ENCODE results near the gene NCEH1. TPM values are rescaled to one million over a fixed set of nuclear protein-coding genes. Genes with fewer than 3 reads are reported as not detected.
"Not testable (repeated sequence)": the region's sequence is repeated elsewhere in the genome, so short reads cannot be mapped to it uniquely, and the experiment has no call there.

Gene NCEH1, protein sequence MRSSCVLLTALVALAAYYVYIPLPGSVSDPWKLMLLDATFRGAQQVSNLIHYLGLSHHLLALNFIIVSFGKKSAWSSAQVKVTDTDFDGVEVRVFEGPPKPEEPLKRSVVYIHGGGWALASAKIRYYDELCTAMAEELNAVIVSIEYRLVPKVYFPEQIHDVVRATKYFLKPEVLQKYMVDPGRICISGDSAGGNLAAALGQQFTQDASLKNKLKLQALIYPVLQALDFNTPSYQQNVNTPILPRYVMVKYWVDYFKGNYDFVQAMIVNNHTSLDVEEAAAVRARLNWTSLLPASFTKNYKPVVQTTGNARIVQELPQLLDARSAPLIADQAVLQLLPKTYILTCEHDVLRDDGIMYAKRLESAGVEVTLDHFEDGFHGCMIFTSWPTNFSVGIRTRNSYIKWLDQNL
- total RNA-seq = 1 to 10 TPM; 4.5 to 5.9 (median 4.6) TPM

DNA sequence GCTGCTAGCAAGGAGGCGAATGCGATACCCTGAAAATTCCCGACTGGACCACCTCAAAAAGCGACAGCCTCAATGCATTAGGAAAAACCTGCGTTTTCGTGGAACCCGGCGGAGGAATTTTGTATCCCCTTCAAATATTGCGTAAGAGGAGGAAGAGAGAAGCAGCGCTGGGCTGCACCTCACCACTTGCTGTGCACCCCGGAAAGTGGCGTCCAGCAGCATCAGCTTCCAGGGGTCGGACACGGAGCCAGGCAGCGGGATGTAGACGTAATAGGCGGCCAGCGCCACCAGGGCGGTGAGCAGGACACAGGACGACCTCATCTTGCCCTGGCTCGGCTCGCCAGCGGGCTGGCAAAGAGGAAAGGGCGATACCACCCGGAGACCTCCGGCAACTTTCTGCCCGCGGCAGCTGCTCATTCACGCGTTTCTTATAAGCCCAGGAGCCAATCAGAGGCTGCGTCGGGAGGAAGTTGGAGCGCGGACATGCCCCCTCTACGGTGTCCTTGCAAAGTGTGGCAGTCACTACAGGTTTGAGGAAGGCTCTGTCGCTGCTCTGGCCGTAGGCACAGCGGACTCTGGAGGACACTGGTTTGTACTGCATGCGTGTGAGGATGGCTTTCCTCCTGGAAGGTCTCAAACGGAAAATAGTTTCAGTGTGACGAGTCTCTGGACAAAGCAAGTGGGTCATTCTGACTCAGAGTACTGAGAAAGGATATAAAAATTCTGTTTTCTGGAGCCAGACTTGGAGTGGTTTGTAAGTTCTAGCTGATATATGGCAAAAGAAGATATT, at the start of gene NCEH1:
TSS of gene NCEH1 (minus strand) at position 404 of the 790 bp plus-strand sequence. CDS start at position 321, 83 bp downstream.
- peak within 1 kb of the TSS; percentile 94 for H3K4me3 Mint-ChIP-seq
- no peaks in the 10 kb centered on the region for H3K27me3 Mint-ChIP-seq (ENCODE audit: low read depth)
- peak; percentile 98 to 99 for ATAC-seq
- no peaks in the 10 kb centered on the region for H3K9me3 Mint-ChIP-seq
- peak; percentile 50 for DNase-seq
- H3K4me1 Mint-ChIP-seq (ENCODE audit: low read depth) = peaks cover 20% of the 10 kb centered on the region
- H3K36me3 Mint-ChIP-seq (ENCODE audit: insufficient read depth) = no peaks in the 10 kb centered on the region

DNA sequence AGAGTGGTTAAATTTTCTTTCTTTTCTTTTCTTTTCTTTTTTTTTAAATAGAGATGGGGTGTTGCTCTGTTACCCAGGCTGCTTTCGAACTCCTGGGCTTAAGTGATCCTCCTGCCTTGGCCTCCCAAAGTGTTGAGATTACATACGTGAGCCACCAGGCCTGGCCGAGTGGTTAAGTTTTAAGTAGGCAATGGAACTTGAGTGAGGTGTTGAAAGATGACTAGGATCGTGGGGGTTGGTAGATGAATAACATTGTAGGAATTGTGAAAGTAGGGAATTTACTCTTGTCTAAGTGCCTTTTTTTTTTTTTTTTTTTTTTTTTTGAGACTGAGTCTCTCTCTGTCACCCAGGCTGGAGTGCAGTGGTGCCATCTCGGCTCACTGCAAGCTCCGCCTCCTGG, 49.5 kb upstream of the NCEH1 start:
- H3K36me3 Mint-ChIP-seq (ENCODE audit: insufficient read depth) = peaks cover 29% of the 10 kb centered on the region
- ATAC-seq; H3K4me3 Mint-ChIP-seq; H3K9me3 Mint-ChIP-seq; DNase-seq; H3K4me1 Mint-ChIP-seq (ENCODE audit: low read depth); H3K27me3 Mint-ChIP-seq (ENCODE audit: low read depth): not testable (repeated sequence)

DNA sequence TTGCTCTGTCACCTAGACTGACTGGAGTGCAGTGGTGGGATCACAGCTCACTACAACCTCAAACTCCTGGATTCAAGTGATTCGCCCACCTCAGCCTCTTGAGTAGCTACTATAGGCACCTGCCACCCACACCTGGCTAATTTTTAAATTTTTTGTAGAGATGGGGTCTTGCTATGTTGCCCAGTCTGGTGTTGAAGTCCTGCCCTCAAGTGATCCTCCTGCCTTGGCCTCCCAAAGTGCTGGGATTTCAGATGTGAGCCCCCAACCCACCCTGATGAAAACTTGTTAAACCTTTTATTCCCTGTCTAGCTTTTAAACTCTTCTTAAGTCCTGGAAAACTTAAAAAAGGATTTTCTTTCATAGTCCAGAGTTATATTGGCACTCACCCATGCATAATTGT, 42.3 kb upstream of the NCEH1 start:
- no peaks in the 10 kb centered on the region for H3K27me3 Mint-ChIP-seq (ENCODE audit: low read depth)
- no peak overlapping the region for H3K4me3 Mint-ChIP-seq
- ATAC-seq (no peak), DNase-seq (no peak)
- peaks cover 21% of the 10 kb centered on the region for H3K4me1 Mint-ChIP-seq (ENCODE audit: low read depth)
- no peaks in the 10 kb centered on the region for H3K9me3 Mint-ChIP-seq
- peaks cover 5% of the 10 kb centered on the region for H3K36me3 Mint-ChIP-seq (ENCODE audit: insufficient read depth)

DNA sequence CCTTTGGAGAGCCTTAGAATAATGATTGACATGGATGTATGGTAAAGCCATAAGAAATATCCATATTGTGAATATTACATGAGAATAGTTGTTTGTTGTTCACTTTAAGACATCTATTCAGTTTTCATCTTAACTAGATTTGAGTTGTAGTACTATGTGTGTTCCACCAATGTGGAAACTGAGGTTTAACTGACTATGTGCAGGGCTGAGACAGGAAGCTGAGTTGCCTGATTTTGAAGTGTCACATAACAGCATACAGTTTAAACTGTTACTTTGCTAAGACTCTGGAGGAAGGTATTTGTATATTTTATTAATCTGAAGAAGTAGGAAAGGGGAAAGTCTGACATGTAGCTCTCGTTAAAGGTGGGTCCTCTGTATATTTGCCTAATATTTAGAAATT, 41.8 kb upstream of the NCEH1 start:
- peak overlapping the region; percentile 98 for H3K4me3 Mint-ChIP-seq
- H3K27me3 Mint-ChIP-seq (ENCODE audit: low read depth) = no peaks in the 10 kb centered on the region
- peaks cover 3% of the 10 kb centered on the region for H3K36me3 Mint-ChIP-seq (ENCODE audit: insufficient read depth)
- DNase-seq = no peak
- H3K9me3 Mint-ChIP-seq = no peaks in the 10 kb centered on the region
- ATAC-seq = no peak
- peaks cover 21% of the 10 kb centered on the region for H3K4me1 Mint-ChIP-seq (ENCODE audit: low read depth)

DNA sequence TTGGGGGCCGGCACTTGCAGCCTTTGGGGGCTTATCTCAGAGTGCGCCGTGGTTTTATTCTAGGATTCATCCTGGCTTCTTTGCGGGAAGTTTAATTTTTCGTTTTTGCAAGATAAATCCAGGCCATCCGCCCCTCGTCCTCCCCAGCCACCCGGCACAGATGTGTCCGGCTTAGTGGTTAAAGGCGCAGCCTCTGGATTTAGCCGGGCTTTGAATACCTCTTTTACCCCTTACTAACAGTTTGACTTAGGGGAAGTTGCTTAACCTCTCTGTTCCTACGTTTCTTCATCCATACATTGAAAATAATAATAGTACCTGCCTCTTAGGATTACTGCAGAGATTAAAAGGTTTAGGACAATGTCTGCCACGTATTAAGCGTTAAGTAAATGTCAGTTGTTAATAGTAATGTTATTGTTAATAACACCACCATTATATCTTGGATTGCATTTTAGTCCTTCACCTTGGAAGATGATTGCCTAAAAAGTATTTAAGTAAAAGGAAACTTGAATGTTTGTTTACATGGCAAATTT, 40.4 kb upstream of the NCEH1 start:
- ATAC-seq (no peak), DNase-seq (no peak)
- Mint-ChIP-seq H3K4me3 (peak overlapping the region; percentile 98), H3K36me3 (ENCODE audit: insufficient read depth) (peaks cover 3% of the 10 kb centered on the region), H3K27me3 (ENCODE audit: low read depth) (no peaks in the 10 kb centered on the region), H3K9me3 (no peaks in the 10 kb centered on the region), H3K4me1 (ENCODE audit: low read depth) (peaks cover 21% of the 10 kb centered on the region)

DNA sequence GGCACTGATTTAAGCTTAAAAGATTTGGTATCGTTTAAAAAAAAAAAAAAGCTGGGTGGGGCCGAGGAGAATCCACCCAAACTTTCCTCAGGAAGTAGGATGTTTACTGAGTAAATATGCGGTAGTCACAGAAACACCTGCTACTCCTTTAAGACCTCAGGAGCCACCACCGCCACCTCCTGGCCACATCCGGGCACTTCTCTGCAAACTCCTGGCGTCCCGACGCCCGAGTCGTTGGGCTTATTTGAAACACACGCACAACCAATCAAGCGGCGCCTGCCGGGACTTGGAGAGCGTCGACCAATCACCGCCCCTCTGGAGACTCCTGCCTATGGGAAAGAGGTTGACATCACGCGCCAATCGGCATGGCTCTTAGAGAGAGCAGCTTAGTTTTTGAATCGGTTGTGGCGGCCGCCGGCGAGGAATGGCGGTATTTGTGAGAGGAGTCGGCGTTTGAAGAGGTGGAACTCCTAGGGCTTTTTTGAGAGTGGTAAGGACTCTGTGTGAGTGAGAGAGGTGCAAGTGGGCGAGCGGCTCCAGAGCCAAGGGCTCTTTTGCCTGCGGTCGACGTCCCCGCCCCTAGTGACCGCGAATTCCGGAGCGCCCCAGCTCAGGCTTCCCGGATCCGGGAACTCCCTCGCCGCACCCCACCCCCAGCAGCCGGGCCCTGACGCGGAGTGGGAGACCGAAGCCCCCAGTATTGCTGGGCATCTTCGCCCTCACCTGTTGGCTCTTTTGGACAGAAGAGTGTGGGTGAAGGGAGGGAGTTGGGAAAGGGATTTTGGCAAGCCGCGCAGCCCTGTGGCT, 39.7 kb upstream of the NCEH1 start, which contains the start of gene ECT2:
TSS of gene ECT2 (plus strand) at position 359 of the 807 bp plus-strand sequence. CDS start 3,805 bp downstream, outside the sequence.
- peaks cover 3% of the 10 kb centered on the region for H3K36me3 Mint-ChIP-seq (ENCODE audit: insufficient read depth)
- H3K4me1 Mint-ChIP-seq (ENCODE audit: low read depth) = peaks cover 21% of the 10 kb centered on the region
- H3K9me3 Mint-ChIP-seq = no peaks in the 10 kb centered on the region
- ATAC-seq (peak; percentile 100), DNase-seq (peak; percentile 93)
- H3K4me3 Mint-ChIP-seq = peak within 1 kb of the TSS; percentile 98
- H3K27me3 Mint-ChIP-seq (ENCODE audit: low read depth) = peaks cover under 1% of the 10 kb centered on the region

DNA sequence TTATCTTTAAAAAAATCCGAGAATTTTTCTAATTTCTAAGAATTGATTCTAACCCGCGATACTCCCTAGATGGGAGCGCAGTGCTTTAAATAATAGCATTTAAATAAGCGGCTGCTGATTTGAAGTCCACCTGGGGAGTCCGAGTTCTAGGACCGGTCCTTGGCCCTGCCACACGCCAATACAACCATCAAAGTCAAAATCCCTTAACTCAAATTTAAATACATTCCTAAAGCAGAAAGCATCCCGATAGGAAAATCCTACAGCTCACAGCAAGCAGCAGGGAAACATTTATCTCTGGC, 39.2 kb upstream of the NCEH1 start:
- peaks cover 3% of the 10 kb centered on the region for H3K27me3 Mint-ChIP-seq (ENCODE audit: low read depth)
- DNase-seq = no peak
- no peaks in the 10 kb centered on the region for H3K9me3 Mint-ChIP-seq
- H3K36me3 Mint-ChIP-seq (ENCODE audit: insufficient read depth) = peaks cover under 1% of the 10 kb centered on the region
- ATAC-seq = no peak
- peaks cover 18% of the 10 kb centered on the region for H3K4me1 Mint-ChIP-seq (ENCODE audit: low read depth)
- peak overlapping the region; percentile 98 for H3K4me3 Mint-ChIP-seq

DNA sequence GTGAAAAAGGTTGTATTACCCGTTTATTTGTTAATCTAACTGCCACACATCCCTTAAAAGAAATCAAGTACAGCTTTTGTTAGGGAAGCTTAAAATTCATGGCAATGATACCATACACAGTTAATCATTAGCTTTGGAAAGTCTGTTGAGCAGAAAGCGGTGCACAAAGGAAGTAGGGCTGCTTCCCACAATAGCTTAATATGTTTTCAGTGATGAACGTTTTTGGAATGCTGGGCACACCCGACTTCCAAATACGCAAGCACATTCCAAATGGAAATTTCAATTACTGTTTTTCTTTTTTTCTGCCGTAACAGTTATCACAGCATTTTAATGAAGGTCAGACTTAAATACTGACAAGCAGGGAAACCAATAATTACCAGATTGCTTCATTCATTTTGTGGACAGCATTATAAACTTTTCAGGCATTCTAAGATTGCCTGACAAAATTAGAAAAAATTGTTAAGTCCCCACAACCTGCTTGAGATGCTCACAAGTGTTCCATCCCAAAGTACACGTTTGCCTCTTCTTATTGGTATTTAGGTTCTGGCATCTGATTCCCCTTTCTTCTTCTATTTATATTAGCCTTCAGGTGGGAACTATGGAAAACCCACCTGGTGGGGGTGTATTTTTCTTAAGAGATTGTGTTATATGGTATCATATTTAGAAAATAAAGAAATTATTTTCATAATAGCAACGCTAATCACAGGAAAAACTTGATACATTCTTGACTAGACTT, 38.5 kb upstream of the NCEH1 start:
- Mint-ChIP-seq H3K4me3 (peak overlapping the region; percentile 98), H3K4me1 (ENCODE audit: low read depth) (peaks cover 18% of the 10 kb centered on the region), H3K36me3 (ENCODE audit: insufficient read depth) (no peaks in the 10 kb centered on the region), H3K9me3 (no peaks in the 10 kb centered on the region), H3K27me3 (ENCODE audit: low read depth) (peaks cover 3% of the 10 kb centered on the region)
- no peak for DNase-seq
- no peak for ATAC-seq

DNA sequence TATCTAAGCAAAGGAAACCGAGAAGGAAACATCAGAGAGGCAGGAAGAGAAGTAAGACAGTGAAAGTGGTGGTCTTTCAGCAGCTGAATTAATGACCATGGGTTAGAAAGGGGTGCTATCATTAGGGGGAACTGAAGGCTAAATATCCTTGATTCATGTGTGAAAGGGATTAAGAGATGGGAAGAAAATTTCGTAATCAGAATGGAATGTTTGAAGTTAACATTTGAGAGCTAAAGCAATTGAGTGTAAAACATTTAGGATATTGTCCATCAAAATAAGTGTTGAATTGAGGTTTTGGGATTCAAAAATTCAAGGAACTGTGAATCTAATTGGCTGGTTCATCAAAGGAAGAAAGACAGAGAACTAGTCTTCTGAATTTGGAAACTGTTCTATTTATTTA, 35.6 kb upstream of the NCEH1 start:
- Mint-ChIP-seq H3K4me1 (ENCODE audit: low read depth) (peaks cover 4% of the 10 kb centered on the region), H3K9me3 (no peaks in the 10 kb centered on the region), H3K36me3 (ENCODE audit: insufficient read depth) (no peaks in the 10 kb centered on the region), H3K27me3 (ENCODE audit: low read depth) (peaks cover 3% of the 10 kb centered on the region), H3K4me3 (no peak overlapping the region)
- ATAC-seq (no peak), DNase-seq (no peak)

DNA sequence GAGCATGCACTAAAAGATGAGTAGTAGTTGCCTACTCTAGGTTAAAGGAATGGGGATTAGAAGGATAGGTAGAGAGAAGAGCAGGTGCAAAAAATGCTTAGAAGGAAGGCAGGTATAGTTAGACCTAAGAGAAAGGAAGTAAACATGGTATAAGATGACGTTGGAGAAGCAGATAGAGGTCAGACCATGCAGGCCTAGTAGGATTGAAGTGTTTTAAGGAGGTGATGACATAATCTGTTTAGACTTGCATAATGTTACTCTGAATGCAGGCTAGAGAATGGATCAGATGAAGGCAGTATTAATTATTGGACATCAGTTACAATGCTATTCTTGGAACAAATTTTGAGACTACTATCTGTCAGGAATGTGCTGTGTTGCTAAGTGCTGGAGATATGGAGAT, 28.6 kb upstream of the NCEH1 start:
- no peak overlapping the region for H3K4me3 Mint-ChIP-seq
- no peaks in the 10 kb centered on the region for H3K4me1 Mint-ChIP-seq (ENCODE audit: low read depth)
- H3K36me3 Mint-ChIP-seq (ENCODE audit: insufficient read depth) = no peaks in the 10 kb centered on the region
- H3K27me3 Mint-ChIP-seq (ENCODE audit: low read depth) = peaks cover 3% of the 10 kb centered on the region
- no peak for ATAC-seq
- H3K9me3 Mint-ChIP-seq = no peaks in the 10 kb centered on the region
- no peak for DNase-seq

DNA sequence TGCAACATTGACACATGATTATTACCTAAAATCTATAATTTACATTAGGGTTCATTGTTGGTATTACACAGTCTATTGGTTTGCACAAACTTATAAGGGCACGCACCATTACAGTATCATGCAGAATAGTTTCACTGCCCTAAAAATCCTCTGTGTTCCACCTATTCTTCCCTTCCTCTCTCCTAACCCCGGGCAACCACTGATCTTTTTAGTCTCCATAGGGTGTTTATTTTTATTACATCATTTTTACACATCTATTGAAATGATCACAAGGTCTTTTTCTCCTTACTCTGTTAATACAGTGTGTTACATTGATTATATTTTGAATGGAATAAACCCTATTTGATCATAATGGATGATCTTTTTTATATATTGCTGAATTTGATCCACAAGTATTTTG, 24.1 kb upstream of the NCEH1 start:
- DNase-seq = no peak
- ATAC-seq = no peak
- H3K36me3 Mint-ChIP-seq (ENCODE audit: insufficient read depth) = no peaks in the 10 kb centered on the region
- H3K27me3 Mint-ChIP-seq (ENCODE audit: low read depth) = peaks cover 3% of the 10 kb centered on the region
- H3K4me3 Mint-ChIP-seq = no peak overlapping the region
- H3K9me3 Mint-ChIP-seq = no peaks in the 10 kb centered on the region
- no peaks in the 10 kb centered on the region for H3K4me1 Mint-ChIP-seq (ENCODE audit: low read depth)

DNA sequence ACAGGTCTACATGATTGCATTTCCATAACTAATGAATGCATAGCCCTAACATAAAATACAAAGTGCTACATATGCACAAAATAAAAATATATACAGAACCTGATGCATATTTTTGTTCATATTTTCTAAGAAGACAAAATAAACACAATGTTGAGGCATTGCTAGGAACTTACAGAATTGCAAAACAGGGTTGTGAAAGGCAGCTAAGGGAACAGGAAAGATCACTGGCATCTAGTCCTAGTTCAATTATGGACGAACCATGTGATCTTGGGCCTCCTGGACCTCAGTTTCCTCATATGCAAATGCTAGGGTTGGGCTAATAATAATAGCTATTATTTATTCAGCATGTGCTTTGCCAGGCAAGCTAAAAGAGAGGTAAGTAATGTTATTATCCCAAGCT, 15.5 kb upstream of the NCEH1 start:
- no peak for DNase-seq
- H3K36me3 Mint-ChIP-seq (ENCODE audit: insufficient read depth) = no peaks in the 10 kb centered on the region
- H3K4me3 Mint-ChIP-seq = no peak overlapping the region
- H3K4me1 Mint-ChIP-seq (ENCODE audit: low read depth) = no peaks in the 10 kb centered on the region
- ATAC-seq = no peak
- H3K27me3 Mint-ChIP-seq (ENCODE audit: low read depth) = no peaks in the 10 kb centered on the region
- H3K9me3 Mint-ChIP-seq = peaks cover 5% of the 10 kb centered on the region

DNA sequence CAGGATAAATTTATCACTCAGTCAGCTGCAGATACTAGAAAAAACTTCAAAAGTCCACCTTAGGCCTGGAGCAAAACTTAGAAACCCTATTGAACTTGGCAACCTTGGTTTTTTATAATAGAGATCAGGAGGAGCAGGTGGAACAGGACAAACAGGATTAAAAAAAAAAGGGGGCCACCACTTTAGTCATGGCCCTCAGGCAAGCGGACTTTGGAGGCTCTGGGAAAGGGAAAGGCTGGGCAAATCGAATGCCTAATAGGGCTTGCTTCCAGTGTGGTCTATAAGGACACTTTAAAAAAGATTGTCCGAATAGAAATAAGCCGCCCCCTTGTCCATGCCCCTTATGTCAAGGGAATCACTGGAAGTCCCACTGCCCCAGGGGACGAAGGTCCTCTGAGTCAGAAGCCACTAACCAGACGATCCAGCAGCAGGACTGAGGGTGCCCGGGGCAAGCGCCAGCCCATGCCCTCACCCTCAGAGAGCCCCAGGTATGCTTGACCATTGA, 11.7 kb upstream of the NCEH1 start:
- H3K27me3 Mint-ChIP-seq (ENCODE audit: low read depth); H3K4me3 Mint-ChIP-seq; H3K9me3 Mint-ChIP-seq; H3K36me3 Mint-ChIP-seq (ENCODE audit: insufficient read depth); ATAC-seq; H3K4me1 Mint-ChIP-seq (ENCODE audit: low read depth); DNase-seq: not testable (repeated sequence)
